ENCODE measurements around the gene NHERF1. TPM values are rescaled to one million over a fixed set of nuclear protein-coding genes. Genes with fewer than 3 reads are reported as not detected.

NHERF1 gene
- total and polyA plus RNA-seq, 2 of the 4 experiments (the other 2 are of a cell fraction) = 3.8 to 11.8 TPM

DNA sequence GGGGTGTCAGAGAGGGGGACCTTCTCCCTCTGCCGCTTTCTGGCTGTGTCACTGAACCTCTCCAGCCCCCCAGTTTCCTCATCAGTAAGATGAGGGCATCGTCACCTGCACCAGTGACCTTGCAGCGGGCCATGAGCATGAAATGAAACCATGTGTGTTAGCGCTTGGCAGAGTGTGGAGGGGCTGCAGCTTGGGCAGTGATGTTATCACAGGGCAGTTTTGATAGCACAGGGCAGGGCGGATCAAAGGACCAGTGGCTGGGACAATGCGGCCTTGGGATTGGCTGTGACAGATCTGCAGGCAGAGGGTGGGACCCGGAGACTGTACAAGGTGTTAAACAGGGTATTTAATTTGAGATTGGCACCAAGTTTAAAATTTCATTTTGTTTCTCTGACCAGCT lies 66.6 kb downstream of the NHERF1 start:
- no peak for DNase-seq
- Histone ChIP-seq H4K91ac (ENCODE audit: insufficient read depth, low read depth, low read length) (no peak overlapping the region), H3K27ac (ENCODE audit: insufficient read depth, low read length) (no peak overlapping the region), H3K36me3 (ENCODE audit: control insufficient read depth, insufficient read depth, low read length) (peaks cover 8% of the 10 kb centered on the region), H2BK20ac (ENCODE audit: low read depth, low read length) (no peak overlapping the region), H2AFZ (replicated peaks; ENCODE audit: low read length, poor library complexity) (no peak overlapping the region), H4K8ac (ENCODE audit: low read depth in 2 of 2, low read length in 2 of 2) (no peak overlapping the region), H3K4me3 (ENCODE audit: insufficient read depth, low read depth, low read length) (no peak overlapping the region), H3K18ac (ENCODE audit: low read depth, low read length) (no peak overlapping the region), H4K5ac (ENCODE audit: low read depth, low read length) (no peak overlapping the region), H4K20me1 (ENCODE audit: insufficient read depth, low read length) (no peaks in the 10 kb centered on the region), H2BK5ac (ENCODE audit: low read depth, low read length, poor library complexity, severe bottlenecking) (no peak overlapping the region), H3K4me2 (ENCODE audit: low read depth, low read length) (no peak overlapping the region), H3K14ac (replicated peaks; ENCODE audit: low read depth, low read length) (no peak overlapping the region), H3K23ac (ENCODE audit: low read depth, low read length) (no peak overlapping the region), H2AK9ac (replicated peaks; ENCODE audit: low read depth, low read length, poor library complexity) (no peak overlapping the region), H3K9ac (ENCODE audit: low read depth, low read length) (no peak overlapping the region), H2BK15ac (ENCODE audit: low read depth, low read length) (no peak overlapping the region), H3K27me3 (ENCODE audit: control insufficient read depth, insufficient read depth, low read length) (no peaks in the 10 kb centered on the region), H2AK5ac (ENCODE audit: low read depth, low read length) (no peak overlapping the region), H3K4me1 (ENCODE audit: control insufficient read depth, insufficient read depth, low read length) (no peaks in the 10 kb centered on the region), H3K9me3 (ENCODE audit: control insufficient read depth, insufficient read depth, low read length) (no peaks in the 10 kb centered on the region), H3K79me1 (ENCODE audit: low read depth in 1 of 2, low read length in 2 of 2) (no peaks in the 10 kb centered on the region), H3K56ac (ENCODE audit: extremely low read depth, insufficient read depth, low read length) (no peak overlapping the region), H3K4ac (ENCODE audit: low read depth, low read length) (no peak overlapping the region), H2BK120ac (ENCODE audit: low read depth, low read length) (no peak overlapping the region), H3K9me1 (ENCODE audit: insufficient read depth, low read length) (0 out of 2 replicates have a peak, but pooled peaks cover 3% of the 10 kb centered on the region)
- dilution Hi-C loops (cut with HindIII; ENCODE audit: low sequenced_read_pairs, unreplicated experiment) = no loop called here
- CTCF ChIA-PET = no interaction called here
- 92% methylated on average over 4 of the region's 7 CpGs; no CpG with 5 or more reads in 1 of the 2 experiments for WGBS, 2 experiments (ENCODE audit: extremely low coverage in 2 of 2, insufficient read length in 1 of 2)
- TF ChIP-seq POLR2A (IDR thresholded peaks at IDR 0.05; ENCODE audit: low read depth, low read length) (no peak), MAZ (IDR thresholded peaks at IDR 0.05; ENCODE audit: borderline replicate concordance, low read depth, low read length) (no peak), RFX5 (IDR thresholded peaks at IDR 0.05; ENCODE audit: low read depth, low read length) (no peak), CEBPB (IDR thresholded peaks at IDR 0.05; ENCODE audit: low read depth, low read length) (no peak), MXI1 (IDR thresholded peaks at IDR 0.05; ENCODE audit: borderline replicate concordance, low read depth, low read length) (no peak), CHD1 (IDR thresholded peaks at IDR 0.05; ENCODE audit: low read depth, low read length) (no peak), RCOR1 (IDR thresholded peaks at IDR 0.05; ENCODE audit: insufficient replicate concordance, low read length) (no peak), FOS (IDR thresholded peaks at IDR 0.05; ENCODE audit: low read depth, low read length) (no peak), BHLHE40 (IDR thresholded peaks at IDR 0.05; ENCODE audit: low read depth, low read length) (no peak), MAFK (IDR thresholded peaks at IDR 0.05; ENCODE audit: low read depth, low read length) (no peak), SMC3 (IDR thresholded peaks at IDR 0.05; ENCODE audit: low read depth, low read length) (no peak)
- TF ChIP-seq, protein P1, sequence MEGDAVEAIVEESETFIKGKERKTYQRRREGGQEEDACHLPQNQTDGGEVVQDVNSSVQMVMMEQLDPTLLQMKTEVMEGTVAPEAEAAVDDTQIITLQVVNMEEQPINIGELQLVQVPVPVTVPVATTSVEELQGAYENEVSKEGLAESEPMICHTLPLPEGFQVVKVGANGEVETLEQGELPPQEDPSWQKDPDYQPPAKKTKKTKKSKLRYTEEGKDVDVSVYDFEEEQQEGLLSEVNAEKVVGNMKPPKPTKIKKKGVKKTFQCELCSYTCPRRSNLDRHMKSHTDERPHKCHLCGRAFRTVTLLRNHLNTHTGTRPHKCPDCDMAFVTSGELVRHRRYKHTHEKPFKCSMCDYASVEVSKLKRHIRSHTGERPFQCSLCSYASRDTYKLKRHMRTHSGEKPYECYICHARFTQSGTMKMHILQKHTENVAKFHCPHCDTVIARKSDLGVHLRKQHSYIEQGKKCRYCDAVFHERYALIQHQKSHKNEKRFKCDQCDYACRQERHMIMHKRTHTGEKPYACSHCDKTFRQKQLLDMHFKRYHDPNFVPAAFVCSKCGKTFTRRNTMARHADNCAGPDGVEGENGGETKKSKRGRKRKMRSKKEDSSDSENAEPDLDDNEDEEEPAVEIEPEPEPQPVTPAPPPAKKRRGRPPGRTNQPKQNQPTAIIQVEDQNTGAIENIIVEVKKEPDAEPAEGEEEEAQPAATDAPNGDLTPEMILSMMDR (conservative IDR thresholded peaks at IDR 0.05; ENCODE audit: low read depth, low read length) = no peak
- TF ChIP-seq, protein P2, sequence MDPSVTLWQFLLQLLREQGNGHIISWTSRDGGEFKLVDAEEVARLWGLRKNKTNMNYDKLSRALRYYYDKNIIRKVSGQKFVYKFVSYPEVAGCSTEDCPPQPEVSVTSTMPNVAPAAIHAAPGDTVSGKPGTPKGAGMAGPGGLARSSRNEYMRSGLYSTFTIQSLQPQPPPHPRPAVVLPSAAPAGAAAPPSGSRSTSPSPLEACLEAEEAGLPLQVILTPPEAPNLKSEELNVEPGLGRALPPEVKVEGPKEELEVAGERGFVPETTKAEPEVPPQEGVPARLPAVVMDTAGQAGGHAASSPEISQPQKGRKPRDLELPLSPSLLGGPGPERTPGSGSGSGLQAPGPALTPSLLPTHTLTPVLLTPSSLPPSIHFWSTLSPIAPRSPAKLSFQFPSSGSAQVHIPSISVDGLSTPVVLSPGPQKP (IDR thresholded peaks at IDR 0.05; ENCODE audit: borderline replicate concordance, low read depth, low read length) = no peak
- TF ChIP-seq, protein P3, sequence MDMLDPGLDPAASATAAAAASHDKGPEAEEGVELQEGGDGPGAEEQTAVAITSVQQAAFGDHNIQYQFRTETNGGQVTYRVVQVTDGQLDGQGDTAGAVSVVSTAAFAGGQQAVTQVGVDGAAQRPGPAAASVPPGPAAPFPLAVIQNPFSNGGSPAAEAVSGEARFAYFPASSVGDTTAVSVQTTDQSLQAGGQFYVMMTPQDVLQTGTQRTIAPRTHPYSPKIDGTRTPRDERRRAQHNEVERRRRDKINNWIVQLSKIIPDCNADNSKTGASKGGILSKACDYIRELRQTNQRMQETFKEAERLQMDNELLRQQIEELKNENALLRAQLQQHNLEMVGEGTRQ (IDR thresholded peaks at IDR 0.05; ENCODE audit: low read depth, low read length) = no peak
- POLR2A ChIA-PET (ENCODE audit: unreplicated experiment) = no interaction called here
- no TSS peak for BruUV-seq (replicated peaks)
- ATAC-seq (ENCODE audit: low read depth) = no peak
- intact Hi-C loops (cut with micrococcal nuclease) = no loop called here
- in situ Hi-C loops (cut with MboI; ENCODE audit: low sequenced_read_pairs) = no loop called here
